Common myeloid progenitor, CD34-positive (primary cell): ENCODE results near the gene ACOT13.
"Not testable (repeated sequence)": the region's sequence is repeated elsewhere in the genome, so short reads cannot be mapped to it uniquely, and the experiment has no call there.

Source experiments
- CTCF ChIA-PET: fragments of 350-600 bp; sonication (Branson Sonifier 250); formaldehyde crosslinking; loops from one replicate; lab custom pipeline; 2021; ENCODE audit warnings: antibody characterized with exemption; lab: Charles Lee
- POLR2A ChIA-PET: fragments of 350-600 bp; sonication (Branson Sonifier 250); formaldehyde crosslinking; loops from one replicate; lab custom pipeline; 2021; ENCODE audit warnings: antibody characterized with exemption; lab: Charles Lee
- DNase-seq, 3 donors: peaks; one replicate each; pipeline versions ENCODE4 v3.0.0 to v3.0.0-alpha.2; 2013
- H3K27ac ChIP-seq, 2 experiments: 1 replicate in 1 of 2; 2 replicates in 1 of 2; pipeline ENCODE4 v1.7.0; 2013; ENCODE audit warnings: inconsistent platforms in 2 of 2, low read length in 2 of 2, mild to moderate bottlenecking in 2 of 2, low read depth in 1 of 2, moderate library complexity in 1 of 2; ENCODE audit not compliant: severe bottlenecking in 2 of 2, insufficient read depth in 1 of 2, poor library complexity in 1 of 2
- H3K27me3 ChIP-seq, 5 experiments: replicated peaks in 2 of 5; 1 replicate in 3 of 5; 2 replicates in 2 of 5; pipeline versions ENCODE4 v1.6.1 to v1.7.0; 2013; ENCODE audit warnings: low read length in 4 of 5, mild to moderate bottlenecking in 2 of 5, moderate library complexity in 2 of 5, inconsistent platforms in 1 of 5; ENCODE audit not compliant: insufficient read depth in 5 of 5, control insufficient read depth in 4 of 5
- H3K36me3 ChIP-seq, 4 experiments: 1 replicate in 2 of 4; 2 replicates in 2 of 4; pipeline versions ENCODE4 v1.6.1 to v1.7.0; 2013; ENCODE audit warnings: low read length in 3 of 4, control low read depth in 1 of 4, mild to moderate bottlenecking in 1 of 4; ENCODE audit not compliant: control insufficient read depth in 4 of 4, insufficient read depth in 4 of 4
- H3K4me1 ChIP-seq, 4 experiments: 1 replicate in 3 of 4; 2 replicates in 1 of 4; pipeline versions ENCODE4 v1.6.1 to v1.7.1; 2013; ENCODE audit warnings: low read length in 3 of 4, mild to moderate bottlenecking in 3 of 4, control low read depth in 1 of 4, inconsistent platforms in 1 of 4, moderate library complexity in 1 of 4; ENCODE audit not compliant: control insufficient read depth in 4 of 4, insufficient read depth in 4 of 4; ENCODE audit errors: control extremely low read depth in 1 of 4
- H3K4me3 ChIP-seq, 7 experiments: 1 replicate in 4 of 7; 2 replicates in 3 of 7; pipeline versions ENCODE4 v1.5.1 to v1.7.0; 2013; ENCODE audit warnings: mild to moderate bottlenecking in 7 of 7, low read length in 6 of 7, moderate library complexity in 6 of 7, inconsistent platforms in 2 of 7, low read depth in 2 of 7, control low read depth in 1 of 7; ENCODE audit not compliant: insufficient read depth in 4 of 7, control insufficient read depth in 1 of 7; ENCODE audit errors: extremely low read depth in 1 of 7
- H3K9me3 ChIP-seq, 5 experiments: 1 replicate in 4 of 5; 2 replicates in 1 of 5; pipeline versions ENCODE4 v1.6.1 to v1.7.1; 2013; ENCODE audit warnings: low read length in 4 of 5, mild to moderate bottlenecking in 2 of 5, inconsistent platforms in 1 of 5, low read depth in 1 of 5, moderate library complexity in 1 of 5; ENCODE audit not compliant: control insufficient read depth in 4 of 5, insufficient read depth in 2 of 5; ENCODE audit errors: control extremely low read depth in 1 of 5
- WGBS: methylation state at CpG from one replicate; pipeline ENCODE4 v1.1.5; 2013; ENCODE audit not compliant: insufficient coverage; 5-methylcytosine and 5-hydroxymethylcytosine counted together

Gene ACOT13

DNA sequence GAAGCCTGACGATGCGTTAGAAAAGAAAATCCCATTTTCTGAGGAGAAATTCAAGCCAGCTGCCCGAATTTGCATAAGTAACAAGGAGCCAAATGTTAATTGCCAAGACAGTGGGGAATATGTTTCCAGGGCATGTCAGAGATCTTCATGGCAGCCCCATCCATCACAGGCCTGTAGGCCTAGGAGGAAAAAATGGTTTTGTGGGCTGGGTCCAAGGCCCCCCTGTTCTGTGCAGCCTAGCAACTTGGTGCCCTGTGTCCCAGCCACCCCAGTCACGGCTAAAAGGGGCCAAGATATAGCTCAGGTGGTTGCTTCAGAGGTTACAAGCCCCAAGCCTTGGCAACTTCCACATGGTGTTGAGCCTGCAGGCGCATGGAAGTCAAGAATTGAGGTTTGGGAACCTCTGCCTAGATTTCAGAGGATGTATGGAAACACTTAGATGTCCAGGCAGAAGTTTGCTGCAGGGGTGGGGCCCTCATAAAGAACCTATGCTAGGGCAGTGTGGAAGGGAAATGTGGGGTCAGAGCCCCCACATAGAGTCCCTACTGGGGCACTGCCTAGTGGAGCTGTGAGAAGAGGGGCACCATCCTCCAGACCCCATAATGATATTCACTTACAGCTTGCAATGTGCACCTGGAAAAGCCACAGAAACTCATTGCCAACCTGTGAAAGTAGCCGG is 64.7 kb downstream of the ACOT13 start:
- H3K27me3 ChIP-seq, DNase-seq, H3K36me3 ChIP-seq, H3K27ac ChIP-seq, H3K4me1 ChIP-seq, CTCF ChIA-PET, H3K4me3 ChIP-seq: not testable (repeated sequence)
- POLR2A ChIA-PET, result interaction anchor here (0.5 kb wide), 1 partner anchor 21 kb away, joined by 4 read pairs; no protein-coding TSS in a partner anchor
- H3K9me3 ChIP-seq, result peaks cover 0 to 12% (median 9%) of the 10 kb centered on the region in 5 experiments
- 96% methylated on average over 6 of the region's 6 CpGs for WGBS

DNA sequence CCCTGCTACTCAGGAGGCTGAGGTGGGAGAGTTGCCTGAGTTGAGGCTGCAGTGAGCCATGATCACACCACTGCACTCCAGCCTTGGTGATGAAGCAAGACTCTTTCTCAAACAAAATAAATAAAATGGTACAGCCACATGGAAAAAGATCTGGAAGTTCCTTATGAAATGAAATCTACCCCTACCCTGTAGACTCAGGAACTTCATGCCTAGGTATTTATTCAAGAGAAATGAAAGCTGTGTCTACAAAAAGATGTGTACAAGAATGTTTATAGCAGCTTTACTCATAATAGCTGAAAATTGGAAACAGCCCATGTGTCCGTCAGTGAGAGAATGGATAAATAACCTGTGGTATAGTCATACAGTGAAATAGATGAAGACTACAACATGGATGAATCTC is 67.3 kb downstream of the ACOT13 start:
- 94% methylated on average over 1 of the region's 1 CpG for WGBS
- Histone ChIP-seq H3K36me3 (no peaks in the 10 kb centered on the region), H3K27ac (no peak overlapping the region), H3K4me1 (no peaks in the 10 kb centered on the region), H3K4me3 (no peak overlapping the region), H3K9me3 (peaks cover 0 to 12% (median 9%) of the 10 kb centered on the region in 5 experiments), H3K27me3 (no peaks in the 10 kb centered on the region)
- DNase-seq, result no peak
- POLR2A ChIA-PET, result no interaction called here
- CTCF ChIA-PET, result interaction anchor here (1.0 to 1.6 kb wide), 2 partner anchors 12 to 133 kb away, joined by 3 to 5 read pairs; no protein-coding TSS in a partner anchor

DNA sequence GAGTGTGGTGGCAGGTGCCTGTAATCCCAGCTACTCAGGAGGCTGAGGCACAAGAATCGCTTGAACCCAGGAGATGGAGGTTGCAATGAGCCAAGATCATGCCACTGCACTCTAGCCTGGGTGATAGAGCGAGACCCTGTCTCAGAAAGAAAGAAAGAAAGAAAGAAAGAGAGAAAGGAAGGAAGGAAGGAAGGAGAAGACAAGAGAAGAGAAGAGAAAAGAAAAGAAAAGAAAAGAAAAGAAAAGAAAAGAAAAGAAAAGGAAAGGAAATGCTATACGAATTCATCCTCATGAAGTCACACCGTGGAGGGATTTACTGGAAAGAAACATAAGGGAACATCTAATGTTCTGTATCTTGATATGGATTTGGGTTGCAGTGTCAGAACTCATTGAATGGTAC is 67.8 kb downstream of the ACOT13 start:
- H3K36me3 ChIP-seq, H3K4me3 ChIP-seq, POLR2A ChIA-PET, DNase-seq, H3K27ac ChIP-seq, H3K27me3 ChIP-seq, H3K4me1 ChIP-seq: not testable (repeated sequence)
- peaks cover 0 to 12% (median 9%) of the 10 kb centered on the region in 5 experiments for H3K9me3 ChIP-seq
- 85% methylated on average over 3 of the region's 4 CpGs for WGBS
- CTCF ChIA-PET, result interaction anchor here (1.6 kb wide), 1 partner anchor 11 kb away, joined by 5 read pairs; no protein-coding TSS in a partner anchor

GRCh38 chr6:24738741-24739140 is 71.9 kb downstream of the ACOT13 start:
- ChIA-PET POLR2A (no interaction called here), CTCF (interaction anchor here (1.1 to 1.4 kb wide), 4 partner anchors 9 to 23 kb away, joined by 3 to 5 read pairs (median 3); no protein-coding TSS in a partner anchor)
- no peaks in the 10 kb centered on the region for H3K36me3 ChIP-seq
- no peaks in the 10 kb centered on the region for H3K27me3 ChIP-seq
- H3K9me3 ChIP-seq, result peaks cover 0 to 2% (median 0%) of the 10 kb centered on the region in 5 experiments
- H3K27ac ChIP-seq, result no peak overlapping the region
- no peak for DNase-seq
- no peak overlapping the region for H3K4me3 ChIP-seq
- WGBS, result 100% methylated on average over 3 of the region's 3 CpGs
- H3K4me1 ChIP-seq, result peaks cover 0 to 6% (median 0%) of the 10 kb centered on the region in 4 experiments

- CTCF ChIA-PET, result interaction anchor here (1.3 kb wide), 1 partner anchor 12 kb away, joined by 3 read pairs; no protein-coding TSS in a partner anchor
- Histone ChIP-seq H3K27me3 (no peaks in the 10 kb centered on the region), H3K36me3 (no peaks in the 10 kb centered on the region), H3K27ac (no peak overlapping the region), H3K4me1 (peaks cover 0 to 7% (median 0%) of the 10 kb centered on the region in 4 experiments), H3K9me3 (peaks cover 0 to 2% (median 0%) of the 10 kb centered on the region in 5 experiments), H3K4me3 (no peak overlapping the region)
- POLR2A ChIA-PET, result no interaction called here
- no peak for DNase-seq
Measured at GRCh38 chr6:24740861-24741260, 74.0 kb downstream of the ACOT13 start.

- WGBS, result 70% methylated on average over 4 of the region's 5 CpGs
- H3K4me1 ChIP-seq, result peaks cover 0 to 7% (median 0%) of the 10 kb centered on the region in 4 experiments
- H3K4me3 ChIP-seq, result no peak overlapping the region
- CTCF ChIA-PET, result interaction anchor here (1.3 to 1.5 kb wide), 2 partner anchors 13 to 25 kb away, joined by 4 read pairs; no protein-coding TSS in a partner anchor
- DNase-seq, result no peak
- no peaks in the 10 kb centered on the region for H3K27me3 ChIP-seq
- peaks cover 0 to 2% (median 0%) of the 10 kb centered on the region in 5 experiments for H3K9me3 ChIP-seq
- no peaks in the 10 kb centered on the region for H3K36me3 ChIP-seq
- no peak overlapping the region for H3K27ac ChIP-seq
- POLR2A ChIA-PET, result no interaction called here
Measured at GRCh38 chr6:24742216-24742738, 75.4 kb downstream of the ACOT13 start.
